ENCODE results near the gene CACNA1C. TPM values are rescaled to one million over a fixed set of nuclear protein-coding genes. Genes with fewer than 3 reads are reported as not detected.
A peak's percentile ranks its signal among the peaks of the same experiment; 100 is the strongest.

Gene CACNA1C
- total RNA-seq, 1 donor from 2014 or later: 6.5 TPM

- no peak for DNase-seq
These were observed 205.2 kb downstream of the CACNA1C start for GRCh38 chr12:2258025-2258424.

DNA sequence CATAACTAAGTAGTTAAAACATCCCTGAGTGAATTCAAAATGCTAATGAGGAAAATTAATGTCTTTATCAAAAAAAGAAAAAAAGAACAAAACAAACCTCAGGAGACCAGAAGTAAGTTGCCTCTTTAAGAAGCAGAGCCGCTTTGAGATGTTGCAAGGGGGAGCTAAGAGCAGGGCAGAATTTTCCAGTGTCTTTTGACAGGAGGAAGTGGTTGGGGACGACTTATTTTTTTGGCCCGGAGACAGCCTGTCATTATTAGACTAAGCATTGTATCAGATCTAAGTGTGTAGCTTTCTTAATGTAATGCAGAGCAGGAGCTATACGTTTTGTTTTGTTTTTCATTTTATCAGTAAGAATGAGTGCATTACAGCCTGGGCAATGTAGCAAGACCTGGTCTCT, 206.6 kb downstream of the CACNA1C start:
- no peak for DNase-seq

GRCh38 chr12:2260441-2260840, 207.7 kb downstream of the CACNA1C start:
- no peak for DNase-seq

- no peak for DNase-seq
These were observed 208.9 kb downstream of the CACNA1C start for GRCh38 chr12:2261708-2262107.

DNA sequence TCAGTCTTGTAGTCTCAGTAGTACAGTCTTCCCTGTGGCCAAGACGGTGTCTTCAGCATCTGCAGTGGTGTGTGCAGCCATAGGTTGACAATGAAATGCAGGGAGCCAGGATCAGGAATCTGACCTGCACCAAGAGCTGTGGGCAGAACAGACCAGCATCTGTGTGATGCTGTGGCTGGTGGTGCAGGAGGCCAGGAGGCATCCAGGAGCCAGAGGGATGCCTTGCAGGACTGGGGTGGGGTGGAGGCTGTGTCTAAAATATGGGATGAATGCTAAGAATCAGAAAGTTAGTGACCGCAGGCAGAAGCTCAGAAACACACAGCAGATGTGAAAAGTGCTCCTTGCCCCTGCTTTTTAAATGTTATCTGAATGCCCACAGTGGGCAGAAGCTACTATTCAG, 209.7 kb downstream of the CACNA1C start:
- no peak for DNase-seq

GRCh38 chr12:2263901-2264300, 211.1 kb downstream of the CACNA1C start:
- DNase-seq: no peak

GRCh38 chr12:2264651-2265232, 212.0 kb downstream of the CACNA1C start:
- DNase-seq: no peak

DNA sequence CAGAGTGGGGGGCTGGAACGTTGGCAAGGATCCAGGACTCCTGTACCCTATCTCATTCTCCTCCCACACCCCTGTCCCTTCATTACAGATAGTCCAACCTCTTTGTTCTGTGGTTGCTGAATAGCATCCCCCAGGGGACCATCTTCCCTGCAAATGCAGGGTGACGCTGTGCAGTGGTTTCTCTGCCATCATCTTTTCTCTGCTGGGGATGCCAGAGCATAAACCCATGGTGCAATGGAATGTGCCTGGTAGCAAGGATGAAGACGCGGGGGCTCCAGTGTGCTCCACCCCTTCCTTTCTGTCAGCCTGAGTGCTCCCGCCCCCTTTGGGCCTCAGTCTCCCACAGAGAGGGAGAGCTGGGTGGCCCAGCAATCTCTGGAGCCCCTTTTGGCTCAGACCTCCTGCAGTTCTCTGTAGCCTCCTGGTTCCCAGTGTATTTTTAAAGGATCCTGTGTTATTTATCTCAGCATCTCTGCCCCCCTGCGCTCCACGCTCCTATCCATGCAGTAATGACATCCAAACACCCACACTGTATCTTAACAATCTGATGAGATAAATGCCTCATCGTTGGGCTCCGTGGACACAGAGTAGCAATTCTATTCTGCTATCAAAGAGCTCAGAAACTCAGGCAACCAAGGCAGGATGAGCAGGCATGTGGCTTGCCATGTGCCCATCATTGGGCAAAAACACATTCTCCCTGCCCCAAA, 212.8 kb downstream of the CACNA1C start:
- DNase-seq: no peak

DNA sequence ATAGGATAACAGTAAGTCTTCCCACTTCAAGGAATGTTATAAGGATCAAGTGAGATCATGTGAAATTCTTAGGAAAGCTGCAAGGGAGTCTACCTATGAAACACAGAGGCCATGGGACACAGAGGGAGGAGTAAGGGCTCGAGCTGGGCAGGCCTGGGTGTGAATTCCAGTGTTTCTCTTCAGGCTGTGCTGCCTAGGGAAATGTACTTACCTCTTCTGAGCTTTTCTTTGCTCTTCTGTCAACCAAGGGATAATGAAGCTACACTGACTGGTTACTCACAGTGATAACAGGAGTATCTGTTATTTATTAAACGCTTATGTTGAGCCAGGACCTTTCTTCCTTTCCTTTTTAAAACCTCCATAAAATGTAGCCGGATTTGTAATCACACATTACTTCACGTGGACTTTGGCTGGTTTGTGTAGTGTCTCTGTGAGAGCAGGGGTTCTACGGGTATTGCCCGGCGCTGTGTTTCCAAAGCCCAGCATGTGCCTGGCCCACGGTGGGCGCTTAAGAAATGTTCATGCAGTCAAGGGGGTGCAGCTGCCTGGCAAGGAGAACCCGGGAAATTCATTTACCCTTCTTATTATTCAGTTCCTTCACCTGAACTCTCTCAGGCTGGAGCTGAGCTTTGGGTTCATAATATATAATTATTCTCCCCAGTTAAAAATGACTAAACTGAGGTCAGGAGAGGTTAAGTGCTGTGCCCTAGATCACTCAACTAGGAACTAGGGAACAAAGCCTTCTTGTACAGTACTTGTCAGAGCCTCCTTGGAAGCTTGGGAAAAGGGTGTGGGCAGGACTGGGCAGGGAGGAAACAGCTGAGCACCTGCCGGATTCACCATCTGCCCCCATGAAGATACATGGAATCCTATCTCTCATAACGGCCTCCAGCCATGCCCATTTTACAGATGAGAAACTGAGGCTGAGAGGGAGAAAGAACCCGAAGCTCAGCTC, 214.2 kb downstream of the CACNA1C start:
- DNase-seq: no peak

DNA sequence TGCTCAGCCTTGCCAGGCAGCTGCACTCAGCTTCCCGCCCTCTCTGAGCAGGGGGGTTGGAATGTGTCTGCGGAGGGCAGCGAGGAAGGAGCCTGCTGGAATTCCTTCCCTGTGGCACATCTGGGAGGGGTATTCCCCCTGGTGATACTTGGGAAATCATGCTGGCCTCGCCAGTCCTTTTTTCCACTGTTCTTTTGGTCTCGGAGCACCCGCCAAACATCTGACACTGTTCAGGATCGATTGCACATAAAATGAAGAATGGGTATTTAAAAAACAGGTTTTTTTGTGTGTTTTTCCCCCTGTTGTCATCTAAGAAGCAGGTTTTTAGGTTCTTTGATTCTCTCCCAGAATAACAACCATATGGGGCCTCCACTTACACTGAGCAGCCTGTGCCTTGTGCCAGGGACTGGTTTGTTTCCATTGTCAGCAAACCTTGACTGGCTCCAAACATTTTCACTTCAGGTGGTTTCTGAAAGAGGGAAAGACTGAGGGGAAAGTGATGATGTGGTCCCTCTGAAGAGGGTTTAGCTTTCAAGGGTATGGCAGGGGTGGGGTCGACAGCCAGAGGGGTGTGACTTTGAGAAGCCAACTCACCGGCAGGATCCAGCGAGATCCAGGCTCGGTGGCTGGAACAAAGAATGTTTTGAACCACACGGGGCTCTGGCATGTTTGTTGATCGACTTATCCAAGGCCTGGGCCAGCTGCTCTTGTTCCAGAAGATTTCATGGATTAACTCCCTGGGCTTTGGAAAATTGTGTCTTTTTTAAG, 215.1 kb downstream of the CACNA1C start:
- DNase-seq: peak; percentile 65

DNA sequence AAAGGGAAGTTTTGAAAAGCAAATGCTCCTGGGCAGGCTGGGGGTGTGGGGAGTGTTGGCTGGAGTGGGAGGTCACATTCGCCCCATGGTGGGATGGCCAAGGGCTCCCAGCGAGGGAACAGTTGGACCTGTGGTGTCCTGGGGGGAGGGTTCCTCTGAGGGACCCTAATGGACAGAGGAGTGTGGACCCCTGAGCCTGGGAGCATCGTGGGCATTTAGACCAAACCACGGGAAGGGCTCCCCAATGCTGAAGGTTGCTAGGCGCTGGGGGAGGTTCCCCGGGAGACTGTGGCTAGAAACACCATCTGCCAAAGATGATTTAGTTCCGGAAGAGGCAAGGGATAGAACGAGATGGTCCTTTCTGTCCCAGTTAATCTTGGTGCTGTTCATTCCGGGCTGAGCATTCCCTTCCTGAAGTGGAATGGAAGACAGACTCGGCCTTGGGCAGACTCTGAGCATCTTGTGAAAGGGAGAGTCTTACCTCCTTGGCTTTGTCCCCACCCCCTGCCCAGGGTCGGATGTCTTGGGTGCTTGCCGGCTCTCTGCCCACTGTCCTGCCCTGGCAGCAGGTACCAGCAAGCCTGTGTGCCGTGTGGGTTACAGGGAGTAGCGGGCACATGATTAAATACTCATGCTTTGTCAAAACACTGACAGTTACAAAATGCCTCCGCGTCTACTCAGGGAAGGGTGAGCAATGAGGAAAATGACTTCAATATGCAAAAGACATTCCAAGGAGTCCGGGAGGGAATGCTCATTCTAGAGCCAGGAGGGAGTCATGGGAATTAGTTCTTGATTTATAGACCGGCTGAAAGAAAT, 215.9 kb downstream of the CACNA1C start:
- DNase-seq: no peak

GRCh38 chr12:2270846-2271245, 218.1 kb downstream of the CACNA1C start:
- no peak for DNase-seq

- DNase-seq: no peak
These were observed 219.2 kb downstream of the CACNA1C start for GRCh38 chr12:2271961-2272360.

DNA sequence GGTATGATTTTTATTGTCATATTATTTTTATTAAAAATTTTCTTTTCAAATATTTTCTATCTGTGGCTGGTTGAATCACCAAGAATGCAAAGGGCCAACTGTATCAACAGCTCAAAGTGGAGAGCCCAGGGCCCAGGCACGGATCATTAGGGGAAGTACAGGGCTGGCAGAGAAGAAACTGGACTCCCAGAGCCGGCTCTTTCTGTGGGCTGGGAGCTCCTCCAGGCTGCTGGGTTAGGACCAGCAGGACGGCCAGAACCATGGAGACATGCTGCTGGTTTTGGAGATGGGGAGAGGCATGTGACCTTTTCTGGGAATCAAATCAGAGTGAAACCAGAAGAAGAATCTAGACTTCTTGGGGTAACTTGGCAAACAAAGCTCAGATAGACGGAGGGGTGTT, 220.5 kb downstream of the CACNA1C start:
- no peak for DNase-seq

DNA sequence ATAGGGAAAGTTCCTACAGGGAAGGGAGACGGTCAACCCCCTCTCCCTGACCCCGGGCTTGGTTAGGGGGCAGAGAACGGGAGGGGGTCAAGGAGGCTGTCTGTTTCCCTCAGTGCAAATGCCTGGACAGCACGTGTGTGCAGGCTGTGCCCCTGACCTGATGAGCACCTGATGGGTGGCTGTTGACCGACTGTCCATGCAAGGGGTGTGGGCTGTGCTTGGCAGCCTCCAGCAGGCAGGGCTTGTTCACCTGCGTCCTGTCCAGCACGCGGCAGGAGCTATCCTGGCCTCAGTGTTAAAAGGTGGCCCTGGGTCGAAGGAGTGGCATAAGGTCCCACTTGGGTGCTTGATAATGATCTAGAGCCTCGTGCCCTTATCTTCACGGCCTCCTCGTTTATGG, 221.0 kb downstream of the CACNA1C start:
- DNase-seq: no peak

- DNase-seq: no peak
These were observed 221.9 kb downstream of the CACNA1C start for GRCh38 chr12:2274733-2275132.

DNA sequence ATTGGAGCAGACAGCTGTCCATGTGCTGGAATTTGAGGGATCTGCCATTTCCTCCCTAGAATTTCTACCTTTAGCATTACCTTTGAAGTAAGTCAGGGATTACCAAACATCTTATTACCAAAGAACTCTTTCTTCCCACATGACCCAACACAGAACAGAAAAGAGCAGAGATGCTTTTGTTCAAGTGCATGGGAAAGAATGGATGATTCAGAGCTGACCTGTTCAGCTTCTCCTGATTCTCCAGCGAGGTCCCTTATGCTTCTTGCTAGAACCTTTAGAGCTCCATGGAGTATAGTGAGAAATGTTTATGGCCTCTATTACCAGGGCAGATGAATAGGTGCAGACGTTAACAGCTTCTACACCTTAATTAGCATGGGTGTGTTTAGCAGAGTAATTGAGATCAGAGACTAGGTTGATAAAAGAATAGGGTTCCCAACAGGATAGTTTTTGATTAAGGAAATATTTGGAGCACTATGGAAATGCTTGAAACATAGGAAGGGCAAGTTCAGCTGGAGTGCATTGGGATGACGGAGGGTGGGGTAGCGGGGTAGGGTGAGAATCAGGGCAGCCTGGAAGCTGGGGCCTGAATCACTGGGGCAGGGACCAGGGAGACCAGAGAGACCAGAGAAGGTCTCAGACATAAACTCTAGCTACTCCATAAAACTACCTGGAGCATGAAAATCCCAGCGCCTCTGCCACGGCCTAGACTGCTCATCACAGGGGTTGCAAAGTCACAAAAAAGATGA, 223.7 kb downstream of the CACNA1C start:
- DNase-seq: no peak

DNA sequence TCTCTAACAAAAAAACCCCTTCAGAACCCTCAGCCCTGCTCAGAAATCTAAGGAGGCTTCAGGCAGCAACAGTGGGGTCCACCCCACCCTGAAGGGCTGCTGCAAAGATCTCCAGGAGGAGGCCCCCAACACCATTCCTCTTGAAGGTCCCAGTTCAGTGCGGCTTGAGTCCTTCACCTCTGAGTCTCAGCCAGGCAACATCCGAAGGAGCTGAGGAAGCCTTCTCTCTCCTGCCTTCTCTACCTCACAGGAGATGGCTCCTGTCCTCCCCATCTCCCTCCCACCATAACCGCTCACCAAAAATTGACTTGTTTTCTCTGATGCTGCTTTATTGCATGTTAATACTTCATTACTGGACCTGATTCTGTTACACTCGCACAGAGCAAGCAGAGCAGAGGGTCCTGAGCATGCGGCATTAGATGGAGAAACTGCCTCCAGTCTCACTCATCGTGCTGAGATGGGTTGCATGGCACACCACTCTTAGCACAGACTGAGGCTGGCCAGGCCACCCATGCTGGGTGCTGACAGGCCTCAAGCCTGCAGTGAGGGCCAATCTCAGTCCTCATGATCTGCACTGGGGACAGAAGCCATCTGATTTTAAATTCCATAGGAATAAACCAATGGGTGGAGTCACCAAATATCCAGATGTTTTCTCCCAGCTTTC, 224.8 kb downstream of the CACNA1C start:
- DNase-seq: no peak

GRCh38 chr12:2281446-2281845, 228.7 kb downstream of the CACNA1C start:
- DNase-seq: no peak

DNA sequence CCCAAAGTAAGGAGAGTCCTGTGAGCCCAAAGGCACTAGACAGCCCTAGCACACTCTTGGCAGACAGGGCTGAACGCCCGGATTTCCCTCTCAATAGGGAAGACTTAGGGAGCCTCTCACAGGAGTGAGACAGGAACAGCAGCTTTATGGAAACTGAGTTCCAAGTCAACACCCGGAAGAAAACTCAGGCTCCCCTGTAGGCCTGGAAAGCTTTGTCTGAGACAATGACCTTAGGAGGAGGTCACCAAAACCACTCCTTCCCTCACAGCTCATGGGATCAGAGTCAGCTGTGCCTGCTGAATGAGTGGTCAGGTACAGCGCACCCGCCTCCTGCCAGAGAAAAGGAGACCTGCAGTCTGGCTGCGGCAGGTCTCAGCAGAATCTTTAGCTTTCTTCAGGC, 229.5 kb downstream of the CACNA1C start:
- DNase-seq: no peak

Measured in tongue (tissue), 2 donors.